NCI-H510A (cell line): ENCODE data around the gene TVP23B.
"Not testable (repeated sequence)": the region's sequence is repeated elsewhere in the genome, so short reads cannot be mapped to it uniquely, and the experiment has no call there.

Experiments
- DNase-seq: peaks from one replicate; lab custom pipeline; 2025; lab: John Stamatoyannopoulos, UW

The TVP23B gene

DNA sequence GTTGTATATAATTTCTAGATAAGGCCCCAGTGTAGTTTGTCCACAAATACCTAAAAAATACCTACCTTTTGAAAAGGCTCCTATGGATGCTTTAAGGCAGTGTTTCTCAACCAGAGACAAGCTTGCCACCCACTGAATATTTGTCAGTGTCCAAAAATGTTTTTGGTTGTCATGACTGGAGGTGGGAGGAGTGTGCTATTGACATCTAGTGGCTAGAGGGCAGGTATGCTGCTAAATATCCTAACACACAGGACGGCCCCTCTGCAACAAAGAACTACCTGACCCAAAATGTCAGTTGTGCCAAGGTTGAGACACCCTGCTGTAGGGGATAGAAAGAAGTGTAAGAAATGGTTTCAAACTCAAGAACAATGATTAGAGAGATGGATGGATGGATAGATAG, 10.4 kb downstream of the TVP23B start:
- not testable (repeated sequence) for DNase-seq

DNA sequence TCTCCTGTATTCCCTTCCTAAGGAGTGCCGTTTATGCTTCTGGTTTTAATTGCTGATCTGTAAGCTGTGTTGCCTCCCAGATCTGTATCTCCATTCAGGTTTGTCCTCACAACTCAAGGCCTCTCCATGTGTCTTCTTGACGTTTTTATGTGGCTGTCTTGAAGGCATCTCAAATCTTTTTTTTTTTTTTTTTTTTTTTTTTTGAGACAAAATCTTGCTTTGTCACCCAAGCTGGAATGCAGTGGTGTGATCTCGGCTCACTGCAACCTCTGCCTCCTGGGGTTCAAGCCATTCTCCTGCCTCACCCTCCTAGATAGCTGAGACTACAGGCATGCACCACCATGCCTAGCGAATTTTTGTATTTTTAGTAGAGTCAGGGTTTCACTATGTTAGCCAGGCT, 13.9 kb downstream of the TVP23B start:
- not testable (repeated sequence) for DNase-seq

DNA sequence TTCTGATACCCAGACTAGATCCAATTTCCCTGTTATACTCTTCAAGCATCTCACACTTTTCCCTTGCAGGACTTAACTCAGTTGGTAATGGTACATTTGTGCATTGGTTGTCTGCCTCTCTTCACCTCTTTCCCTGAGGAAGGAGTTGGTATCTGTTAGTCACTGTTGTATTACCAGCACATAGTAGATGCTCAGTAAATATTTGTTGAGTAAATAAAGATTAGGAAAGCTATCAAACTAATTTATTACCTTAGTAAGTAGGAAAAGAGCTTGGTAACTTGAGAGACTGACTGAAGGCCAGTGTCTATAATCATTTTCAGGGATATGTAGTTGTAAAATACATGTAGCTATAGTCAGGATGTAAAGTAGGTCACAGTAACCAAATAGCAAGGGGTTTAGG, 15.9 kb downstream of the TVP23B start:
- not testable (repeated sequence) for DNase-seq

- not testable (repeated sequence) for DNase-seq
Measured at GRCh38 chr17:18803458-18804245, 22.7 kb downstream of the TVP23B start.

DNA sequence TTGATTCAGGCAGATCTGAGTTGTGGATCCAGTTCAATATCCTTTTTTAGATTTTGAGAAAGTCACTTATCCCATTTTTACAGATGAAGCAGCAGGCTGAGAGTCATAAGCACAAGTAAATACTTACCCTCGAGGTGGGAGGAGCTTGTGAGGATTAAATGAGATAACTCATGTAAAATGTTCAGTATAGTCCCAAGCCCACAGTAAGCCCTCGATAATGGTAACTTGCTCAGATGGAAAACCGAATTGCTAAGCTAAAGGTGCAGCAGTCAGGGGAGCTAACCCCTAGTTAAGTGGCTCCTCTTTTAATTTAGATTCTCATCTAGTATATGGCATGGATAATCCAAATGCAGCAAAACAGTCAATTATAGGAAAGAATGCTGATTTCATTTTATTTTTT, 34.9 kb downstream of the TVP23B start:
- not testable (repeated sequence) for DNase-seq

DNA sequence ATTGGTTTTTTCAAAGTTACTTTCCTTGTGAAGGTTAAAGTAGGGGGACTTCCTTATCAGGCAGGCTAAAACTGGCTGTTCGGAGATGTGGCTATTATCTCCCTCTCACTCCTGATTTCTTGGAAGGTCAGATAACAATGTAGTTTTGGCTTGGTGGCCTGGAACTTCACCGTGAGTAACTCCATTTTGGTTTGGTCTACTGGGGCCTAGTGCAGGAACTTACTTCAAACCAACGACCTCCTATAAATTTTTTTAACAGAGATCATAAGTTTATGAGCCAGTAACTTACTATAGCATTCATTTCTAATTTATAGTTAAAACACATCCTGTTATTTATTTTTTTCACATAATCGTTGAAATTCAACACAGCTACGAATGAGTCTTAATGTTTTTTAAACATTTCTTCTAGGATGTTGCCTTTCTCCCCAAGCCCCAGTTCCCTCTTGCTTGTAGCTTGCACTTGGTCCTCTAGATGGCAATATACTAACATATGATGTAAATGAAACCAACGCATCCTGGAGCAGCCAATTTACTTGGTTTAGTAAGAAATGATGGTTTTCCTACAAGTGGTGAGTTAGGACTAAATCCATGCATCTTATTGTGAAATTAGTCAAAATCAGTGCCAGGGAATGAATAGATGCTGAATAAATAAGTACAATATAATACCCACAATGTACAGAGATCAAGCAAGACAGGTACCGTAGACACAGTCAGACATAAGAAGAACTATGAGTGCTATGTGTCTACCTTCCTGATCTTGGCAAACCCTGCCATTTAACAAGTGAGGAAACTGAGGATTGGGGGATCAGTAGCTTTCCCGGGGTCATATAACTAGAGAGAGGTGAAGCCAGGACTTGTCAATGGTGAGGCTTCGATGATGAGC, 35.7 kb downstream of the TVP23B start:
- peak; percentile 28 for DNase-seq

DNA sequence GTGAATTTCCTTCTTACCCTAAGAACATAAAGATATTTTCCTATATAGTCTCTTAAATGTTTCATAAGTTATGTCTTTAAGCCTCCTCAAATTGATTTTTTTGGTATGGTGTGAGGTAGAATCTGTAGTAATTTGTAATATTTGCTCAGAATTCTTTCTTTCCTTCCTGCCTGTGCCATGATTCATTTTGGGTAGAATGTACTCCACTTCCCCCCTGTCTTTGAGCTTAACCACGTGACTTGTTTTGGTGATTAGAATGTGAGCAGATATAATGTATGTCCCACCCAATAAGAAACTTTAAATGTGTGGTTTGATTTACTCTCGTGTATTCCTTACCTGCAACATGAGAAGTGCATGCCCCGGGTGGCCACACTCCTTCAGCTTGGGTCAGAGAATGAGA, 40.4 kb downstream of the TVP23B start:
- not testable (repeated sequence) for DNase-seq

GRCh38 chr17:18827613-18828012, 46.6 kb downstream of the TVP23B start:
- not testable (repeated sequence) for DNase-seq

- DNase-seq: no peak
Measured at GRCh38 chr17:18848501-18848900, 67.5 kb downstream of the TVP23B start.

- no peak for DNase-seq
Measured at GRCh38 chr17:18850679-18851078, 69.7 kb downstream of the TVP23B start.

GRCh38 chr17:18851201-18851600, 70.2 kb downstream of the TVP23B start:
- DNase-seq: no peak

- DNase-seq: no peak
Measured at GRCh38 chr17:18854956-18855355, 74.0 kb downstream of the TVP23B start.

- peak; percentile 93 for DNase-seq
Measured at GRCh38 chr17:18855831-18856569, 75.0 kb downstream of the TVP23B start.
